PFSK-1 (cell line): ENCODE data around the gene TMEM109.

Experiments used
- POLR2AphosphoS5 ChIP-seq: IDR thresholded peaks from 2 replicates; pipeline ENCODE4 v1.6.1; 2012; ENCODE audit warnings: low read depth, mild to moderate bottlenecking, control low read depth, low read length, moderate library complexity
- SIN3A ChIP-seq: IDR thresholded peaks from 2 replicates; pipeline ENCODE4 v1.6.1; 2012; ENCODE audit warnings: mild to moderate bottlenecking, low read length, moderate library complexity, borderline replicate concordance; ENCODE audit not compliant: insufficient read depth
- TAF1 ChIP-seq: IDR thresholded peaks from 2 replicates; pipeline ENCODE4 v1.6.1; 2012; ENCODE audit warnings: low read length, control low read depth, borderline replicate concordance; ENCODE audit not compliant: insufficient read depth
- TF ChIP-seq, protein P1 (sequence below), 2 experiments: IDR thresholded peaks; 2 replicates each; pipeline versions ENCODE4 v1.6.1 to v1.8.0; 2011 to 2012; ENCODE audit warnings: low read depth in 2 of 2, low read length in 2 of 2, control low read depth in 1 of 2, inconsistent platforms in 1 of 2, mild to moderate bottlenecking in 1 of 2, moderate library complexity in 1 of 2; ENCODE audit not compliant: insufficient read depth in 1 of 2

DNA sequence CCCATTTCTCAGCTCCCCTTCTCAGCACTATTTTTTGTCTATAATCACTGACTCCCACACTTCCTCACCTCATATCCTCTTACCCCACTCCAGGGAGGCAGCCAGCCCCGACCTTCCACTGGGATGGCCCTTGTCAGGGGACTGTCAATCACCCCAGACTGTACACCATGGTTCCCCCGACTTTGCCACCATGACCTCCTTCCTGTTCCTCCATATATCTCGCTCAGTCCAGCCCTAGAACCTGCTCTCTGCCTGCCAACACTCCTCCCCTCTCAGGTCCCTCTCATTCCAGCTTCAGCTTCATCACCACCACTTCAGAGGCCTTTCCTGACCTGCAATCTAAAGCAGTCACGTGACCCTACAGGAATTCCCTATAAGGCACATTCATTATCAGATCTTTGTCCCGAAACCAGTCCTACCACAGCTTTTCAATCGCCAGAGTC, 24.1 kb upstream of the TMEM109 start:
- no peak for TF ChIP-seq SIN3A
- TF ChIP-seq POLR2AphosphoS5, result no peak
- TF ChIP-seq TAF1, result no peak
- TF ChIP-seq, protein P1, sequence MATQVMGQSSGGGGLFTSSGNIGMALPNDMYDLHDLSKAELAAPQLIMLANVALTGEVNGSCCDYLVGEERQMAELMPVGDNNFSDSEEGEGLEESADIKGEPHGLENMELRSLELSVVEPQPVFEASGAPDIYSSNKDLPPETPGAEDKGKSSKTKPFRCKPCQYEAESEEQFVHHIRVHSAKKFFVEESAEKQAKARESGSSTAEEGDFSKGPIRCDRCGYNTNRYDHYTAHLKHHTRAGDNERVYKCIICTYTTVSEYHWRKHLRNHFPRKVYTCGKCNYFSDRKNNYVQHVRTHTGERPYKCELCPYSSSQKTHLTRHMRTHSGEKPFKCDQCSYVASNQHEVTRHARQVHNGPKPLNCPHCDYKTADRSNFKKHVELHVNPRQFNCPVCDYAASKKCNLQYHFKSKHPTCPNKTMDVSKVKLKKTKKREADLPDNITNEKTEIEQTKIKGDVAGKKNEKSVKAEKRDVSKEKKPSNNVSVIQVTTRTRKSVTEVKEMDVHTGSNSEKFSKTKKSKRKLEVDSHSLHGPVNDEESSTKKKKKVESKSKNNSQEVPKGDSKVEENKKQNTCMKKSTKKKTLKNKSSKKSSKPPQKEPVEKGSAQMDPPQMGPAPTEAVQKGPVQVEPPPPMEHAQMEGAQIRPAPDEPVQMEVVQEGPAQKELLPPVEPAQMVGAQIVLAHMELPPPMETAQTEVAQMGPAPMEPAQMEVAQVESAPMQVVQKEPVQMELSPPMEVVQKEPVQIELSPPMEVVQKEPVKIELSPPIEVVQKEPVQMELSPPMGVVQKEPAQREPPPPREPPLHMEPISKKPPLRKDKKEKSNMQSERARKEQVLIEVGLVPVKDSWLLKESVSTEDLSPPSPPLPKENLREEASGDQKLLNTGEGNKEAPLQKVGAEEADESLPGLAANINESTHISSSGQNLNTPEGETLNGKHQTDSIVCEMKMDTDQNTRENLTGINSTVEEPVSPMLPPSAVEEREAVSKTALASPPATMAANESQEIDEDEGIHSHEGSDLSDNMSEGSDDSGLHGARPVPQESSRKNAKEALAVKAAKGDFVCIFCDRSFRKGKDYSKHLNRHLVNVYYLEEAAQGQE (IDR thresholded peaks at IDR 0.05; ENCODE audit: insufficient read depth in 1 of 2, low read depth in 2 of 2, low read length in 2 of 2), result no peak
